ENCODE measurements around the gene MRPL38. TPM values are rescaled to one million over a fixed set of nuclear protein-coding genes. Genes with fewer than 3 reads are reported as not detected.
A peak's percentile ranks its signal among the peaks of the same experiment; 100 is the strongest.

The MRPL38 gene
- total RNA-seq = 100 to 1,000 TPM; 109 to 117 TPM

DNA sequence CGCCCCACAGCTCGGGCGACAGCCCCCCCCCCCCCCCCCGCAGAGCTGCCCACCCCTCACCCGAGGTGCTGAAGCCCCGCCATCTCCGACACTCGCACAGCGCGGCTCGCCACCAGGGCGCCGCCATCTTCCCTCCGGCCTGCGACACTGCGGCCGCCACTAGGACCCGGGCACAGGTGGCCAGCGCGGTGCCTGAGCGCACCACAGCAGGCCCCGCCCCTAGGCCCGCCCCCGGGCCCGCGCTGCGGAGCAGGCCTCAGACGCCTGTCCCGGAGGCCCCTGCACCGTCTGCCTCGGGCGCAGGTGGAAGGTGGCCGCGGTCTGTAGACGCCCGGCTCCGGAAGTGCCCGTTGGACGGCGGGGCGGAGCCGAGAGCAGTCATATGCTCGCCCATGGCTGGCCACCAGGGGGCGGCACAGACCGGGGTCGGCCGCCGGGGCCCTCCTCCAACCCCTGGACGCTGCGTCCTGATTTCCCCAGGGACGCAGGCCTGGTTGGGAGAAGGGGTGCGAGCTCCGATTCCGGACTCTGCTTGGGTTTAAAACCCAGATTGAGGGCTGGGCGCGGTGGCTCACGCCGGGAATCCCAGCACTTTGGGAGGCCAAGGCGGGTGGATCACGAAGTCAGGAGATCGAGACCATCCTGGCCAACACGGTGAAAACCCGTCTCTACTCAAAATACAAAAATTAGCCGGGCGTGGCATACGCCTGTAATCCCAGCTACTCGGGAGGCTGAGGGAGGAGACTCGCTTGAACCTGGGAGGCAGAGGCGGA, at the start of gene MRPL38:
Gene MRPL38 (minus strand): TSS at position 136 of the 773 bp plus-strand sequence. CDS start 9 bp downstream, at position 127.
- peak within 1 kb of the TSS; percentile 83 for H3K4me3 Mint-ChIP-seq
- peak within 1 kb of the TSS; percentile 75 for H3K27ac Mint-ChIP-seq
- DNase-seq = peak; percentile 95
- intact Hi-C loops (cut with micrococcal nuclease) = loop anchor here (1.0 to 10.0 kb wide), 12 partner anchors 9 to 480 kb away; partner anchors contain the start of genes ACOX1, CDK3, EXOC7 and FBF1
- H3K4me1 Mint-ChIP-seq (ENCODE audit: low read depth) = peaks cover 22% of the 10 kb centered on the region
- CTCF ChIA-PET = interaction anchor here (0.6 to 5.5 kb wide), 14 partner anchors 9 to 524 kb away, joined by 3 to 85 read pairs (median 4); partner anchors contain the start of gene FBF1
- H3K36me3 Mint-ChIP-seq (ENCODE audit: low read depth) = peaks cover 1% of the 10 kb centered on the region
- no peaks in the 10 kb centered on the region for H3K9me3 Mint-ChIP-seq
- no peaks in the 10 kb centered on the region for H3K27me3 Mint-ChIP-seq (ENCODE audit: low read depth)

- CTCF ChIA-PET = interaction anchor here (0.6 to 1.1 kb wide), 2 partner anchors 55 to 555 kb away, joined by 3 to 4 read pairs; no protein-coding TSS in a partner anchor
- Mint-ChIP-seq H3K4me3 (no peak overlapping the region), H3K4me1 (ENCODE audit: low read depth) (no peaks in the 10 kb centered on the region), H3K27ac (no peak overlapping the region), H3K9me3 (no peaks in the 10 kb centered on the region), H3K36me3 (ENCODE audit: low read depth) (peaks cover 14% of the 10 kb centered on the region), H3K27me3 (ENCODE audit: low read depth) (no peaks in the 10 kb centered on the region)
- DNase-seq = no peak
- intact Hi-C loops (cut with micrococcal nuclease) = no loop called here
These were observed 46.3 kb upstream of the MRPL38 start for GRCh38 chr17:75950855-75951554.

DNA sequence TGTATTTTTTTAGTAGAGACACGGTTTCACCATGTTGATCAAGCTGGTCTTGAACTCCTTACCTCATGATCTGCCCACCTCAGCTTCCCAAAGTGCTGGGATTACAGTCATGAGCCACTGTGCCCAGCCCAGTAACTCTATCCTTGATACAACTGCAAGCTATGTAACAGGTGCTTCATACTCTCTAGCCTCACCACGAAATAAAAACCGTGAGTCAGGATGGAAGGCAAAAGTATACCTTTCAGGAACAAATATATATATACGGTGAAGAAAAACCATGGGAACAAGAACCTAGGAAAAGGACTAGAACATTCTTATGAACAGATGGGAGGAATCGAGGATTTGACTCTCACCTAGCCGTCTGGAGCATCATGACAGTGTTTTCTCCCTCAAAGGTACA, 45.7 kb upstream of the MRPL38 start:
- CTCF ChIA-PET = interaction anchor here (0.6 to 1.1 kb wide), 2 partner anchors 55 to 555 kb away, joined by 3 to 4 read pairs; no protein-coding TSS in a partner anchor
- intact Hi-C loops (cut with micrococcal nuclease) = no loop called here
- H3K4me3 Mint-ChIP-seq = no peak overlapping the region
- H3K9me3 Mint-ChIP-seq = no peaks in the 10 kb centered on the region
- peaks cover 13% of the 10 kb centered on the region for H3K36me3 Mint-ChIP-seq (ENCODE audit: low read depth)
- H3K27ac Mint-ChIP-seq = no peak overlapping the region
- no peak for DNase-seq
- H3K27me3 Mint-ChIP-seq (ENCODE audit: low read depth) = no peaks in the 10 kb centered on the region
- no peaks in the 10 kb centered on the region for H3K4me1 Mint-ChIP-seq (ENCODE audit: low read depth)

DNA sequence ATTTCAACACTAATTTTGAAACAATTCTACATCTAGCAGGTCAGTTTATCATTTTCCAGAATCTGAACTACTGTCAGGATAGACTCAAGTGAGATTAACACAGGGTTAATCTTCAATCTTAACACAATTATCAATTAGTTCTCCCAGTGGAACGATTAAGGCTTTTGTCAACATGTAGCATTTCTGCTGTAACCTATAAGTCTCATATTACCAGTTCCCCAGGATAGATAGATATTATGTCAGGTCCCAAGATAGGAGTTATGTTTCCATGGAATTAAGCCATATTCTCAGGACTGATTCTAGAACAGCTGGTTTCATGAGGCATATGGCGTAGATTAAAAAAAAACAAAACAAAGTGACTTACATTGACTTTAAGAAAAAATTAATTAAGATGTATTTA, 40.5 kb upstream of the MRPL38 start:
- no peak overlapping the region for H3K27ac Mint-ChIP-seq
- CTCF ChIA-PET = interaction anchor here (0.7 to 0.9 kb wide), 2 partner anchors 17 to 53 kb away, joined by 3 to 6 read pairs; no protein-coding TSS in a partner anchor
- intact Hi-C loops (cut with micrococcal nuclease) = no loop called here
- H3K36me3 Mint-ChIP-seq (ENCODE audit: low read depth) = peaks cover 10% of the 10 kb centered on the region
- no peaks in the 10 kb centered on the region for H3K27me3 Mint-ChIP-seq (ENCODE audit: low read depth)
- no peak for DNase-seq
- no peak overlapping the region for H3K4me3 Mint-ChIP-seq
- H3K9me3 Mint-ChIP-seq = no peaks in the 10 kb centered on the region
- peaks cover 11% of the 10 kb centered on the region for H3K4me1 Mint-ChIP-seq (ENCODE audit: low read depth)

DNA sequence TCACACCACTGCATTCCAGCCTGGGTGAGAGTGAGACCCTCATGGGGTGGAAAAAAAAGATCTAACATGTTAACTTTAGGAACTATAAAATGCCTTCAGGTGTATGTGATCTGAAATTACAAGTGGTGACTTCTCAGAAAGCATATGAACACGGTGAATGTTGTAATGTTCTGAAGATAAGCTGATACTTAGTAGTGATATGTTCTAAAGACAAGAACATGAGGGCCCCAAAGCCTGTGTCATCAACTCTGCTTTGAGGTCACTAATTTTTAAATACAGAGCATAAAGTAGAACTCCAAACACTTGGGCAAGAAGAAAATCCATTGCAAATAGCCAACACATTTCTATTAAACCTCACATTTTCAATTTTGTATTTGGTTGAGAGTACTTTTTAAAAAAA, 38.8 kb upstream of the MRPL38 start:
- Mint-ChIP-seq H3K36me3 (ENCODE audit: low read depth) (peaks cover 6% of the 10 kb centered on the region), H3K4me1 (ENCODE audit: low read depth) (peaks cover 11% of the 10 kb centered on the region), H3K27ac (no peak overlapping the region), H3K4me3 (no peak overlapping the region), H3K9me3 (no peaks in the 10 kb centered on the region), H3K27me3 (ENCODE audit: low read depth) (no peaks in the 10 kb centered on the region)
- intact Hi-C loops (cut with micrococcal nuclease) = no loop called here
- DNase-seq = no peak
- CTCF ChIA-PET = interaction anchor here (0.7 to 0.8 kb wide), 2 partner anchors 269 to 360 kb away, joined by 3 read pairs; no protein-coding TSS in a partner anchor

DNA sequence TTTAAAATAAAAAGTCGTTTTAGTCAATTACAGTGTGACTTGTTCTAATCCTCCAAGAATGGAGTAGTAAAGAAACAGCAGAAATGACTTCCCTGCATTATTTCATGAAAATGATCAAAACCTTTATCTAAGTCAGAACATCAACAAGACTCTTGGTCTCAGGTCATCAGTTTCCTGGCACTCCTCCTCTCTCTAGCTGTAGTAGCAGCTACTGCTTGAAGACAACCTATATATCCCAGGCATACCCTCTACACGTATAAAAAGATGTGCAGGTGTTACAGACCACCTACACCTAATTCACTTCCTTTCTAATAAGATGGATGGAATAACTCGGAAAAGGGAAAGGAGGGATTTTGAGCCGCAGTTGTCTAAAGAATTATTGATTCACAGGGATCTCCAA, 37.8 kb upstream of the MRPL38 start:
- Mint-ChIP-seq H3K4me1 (ENCODE audit: low read depth) (peaks cover 11% of the 10 kb centered on the region), H3K27ac (no peak overlapping the region), H3K36me3 (ENCODE audit: low read depth) (peaks cover 4% of the 10 kb centered on the region), H3K27me3 (ENCODE audit: low read depth) (no peaks in the 10 kb centered on the region), H3K9me3 (no peaks in the 10 kb centered on the region), H3K4me3 (no peak overlapping the region)
- DNase-seq = no peak
- intact Hi-C loops (cut with micrococcal nuclease) = no loop called here
- CTCF ChIA-PET = no interaction called here

DNA sequence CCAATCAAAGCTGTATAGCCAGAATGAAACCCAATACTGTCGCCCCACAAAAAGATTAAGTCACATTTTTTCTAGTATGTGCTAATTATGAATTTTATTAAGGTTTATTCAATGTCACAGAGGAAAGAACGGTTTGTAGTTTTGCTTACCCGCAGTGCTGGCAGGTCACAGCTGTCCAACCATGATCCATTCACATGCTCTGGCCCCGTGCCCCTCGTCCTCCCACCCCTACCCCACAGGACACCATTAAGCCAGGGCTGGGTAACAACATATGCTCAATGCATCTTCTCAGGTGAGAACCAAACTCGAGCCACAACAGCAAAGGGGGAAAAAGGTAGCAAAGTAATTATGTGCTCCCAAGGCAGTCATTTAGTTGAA, 36.7 kb upstream of the MRPL38 start:
- Mint-ChIP-seq H3K36me3 (ENCODE audit: low read depth) (peaks cover 2% of the 10 kb centered on the region), H3K27me3 (ENCODE audit: low read depth) (no peaks in the 10 kb centered on the region), H3K4me1 (ENCODE audit: low read depth) (peaks cover 11% of the 10 kb centered on the region), H3K4me3 (peak overlapping the region; percentile 88), H3K27ac (peak overlapping the region; percentile 38), H3K9me3 (no peaks in the 10 kb centered on the region)
- no peak for DNase-seq
- intact Hi-C loops (cut with micrococcal nuclease) = loop anchor here (1.0 kb wide), 3 partner anchors 36 to 413 kb away; partner anchors contain the start of genes ACOX1 and TEN1
- CTCF ChIA-PET = interaction anchor here (0.7 to 2.2 kb wide), 4 partner anchors 14 to 411 kb away, joined by 3 to 6 read pairs (median 4); no protein-coding TSS in a partner anchor

DNA sequence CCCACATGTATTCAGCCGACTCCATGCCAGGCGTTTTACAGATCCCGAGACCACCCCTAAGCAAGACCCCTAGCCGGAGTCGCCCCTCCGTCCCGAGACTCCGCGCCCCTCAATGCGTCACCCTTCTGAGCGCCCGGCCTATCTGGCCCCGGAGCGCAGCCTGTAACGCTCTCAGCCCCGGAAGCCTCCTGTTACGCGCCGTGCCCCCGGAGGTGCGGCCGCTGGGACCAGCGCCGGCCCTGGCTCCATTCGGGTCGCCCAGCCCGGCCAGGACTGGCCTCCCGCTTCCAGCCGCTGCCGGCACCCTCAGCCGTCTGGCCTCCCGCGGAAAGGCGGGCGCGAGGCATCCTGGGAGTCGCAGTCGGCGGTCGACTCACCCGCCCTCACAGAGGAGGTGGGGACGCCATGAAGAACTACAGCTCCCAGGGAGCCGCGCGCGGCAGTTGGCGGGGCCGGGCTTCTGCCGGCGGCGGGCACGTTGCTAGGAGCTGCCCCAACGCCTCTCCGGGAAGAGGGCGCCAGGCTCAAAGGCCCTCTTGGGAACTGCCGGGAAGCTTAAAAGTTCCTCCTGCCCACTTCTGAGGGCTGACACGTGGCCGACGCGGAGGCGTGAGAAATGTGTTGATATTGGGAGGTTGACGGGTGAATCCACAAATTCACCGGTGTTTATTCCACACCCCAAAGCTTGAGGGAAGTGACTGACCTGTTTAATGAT, 36.2 kb upstream of the MRPL38 start, which contains the start of gene FBF1:
Gene FBF1 (minus strand): TSS at position 316 of the 715 bp plus-strand sequence. CDS start 2,893 bp downstream, outside the sequence.
- peak within 1 kb of the TSS; percentile 76 for H3K27ac Mint-ChIP-seq
- CTCF ChIA-PET = interaction anchor here (0.7 to 2.2 kb wide), 4 partner anchors 14 to 412 kb away, joined by 3 to 6 read pairs (median 4); no protein-coding TSS in a partner anchor
- DNase-seq = peak; percentile 92
- H3K4me1 Mint-ChIP-seq (ENCODE audit: low read depth) = peaks cover 11% of the 10 kb centered on the region
- no peaks in the 10 kb centered on the region for H3K9me3 Mint-ChIP-seq
- H3K36me3 Mint-ChIP-seq (ENCODE audit: low read depth) = peaks cover 2% of the 10 kb centered on the region
- intact Hi-C loops (cut with micrococcal nuclease) = loop anchor here (1.0 kb wide), 3 partner anchors 36 to 413 kb away; partner anchors contain the start of genes ACOX1 and TEN1
- no peaks in the 10 kb centered on the region for H3K27me3 Mint-ChIP-seq (ENCODE audit: low read depth)
- peak within 1 kb of the TSS; percentile 88 for H3K4me3 Mint-ChIP-seq

GRCh38 chr17:75937652-75938051, 33.0 kb upstream of the MRPL38 start:
- no peak for DNase-seq
- CTCF ChIA-PET = interaction anchor here (2.1 kb wide), 1 partner anchor 10 kb away, joined by 4 read pairs; no protein-coding TSS in a partner anchor
- Mint-ChIP-seq H3K27me3 (ENCODE audit: low read depth) (no peaks in the 10 kb centered on the region), H3K9me3 (no peaks in the 10 kb centered on the region), H3K36me3 (ENCODE audit: low read depth) (peaks cover 5% of the 10 kb centered on the region), H3K4me3 (no peak overlapping the region), H3K27ac (no peak overlapping the region), H3K4me1 (ENCODE audit: low read depth) (peaks cover 11% of the 10 kb centered on the region)
- intact Hi-C loops (cut with micrococcal nuclease) = no loop called here

- no peaks in the 10 kb centered on the region for H3K27me3 Mint-ChIP-seq (ENCODE audit: low read depth)
- H3K36me3 Mint-ChIP-seq (ENCODE audit: low read depth) = peaks cover 6% of the 10 kb centered on the region
- no peaks in the 10 kb centered on the region for H3K4me1 Mint-ChIP-seq (ENCODE audit: low read depth)
- CTCF ChIA-PET = no interaction called here
- H3K9me3 Mint-ChIP-seq = no peaks in the 10 kb centered on the region
- no peak overlapping the region for H3K4me3 Mint-ChIP-seq
- DNase-seq = no peak
- no peak overlapping the region for H3K27ac Mint-ChIP-seq
- intact Hi-C loops (cut with micrococcal nuclease) = no loop called here
These were observed 29.1 kb upstream of the MRPL38 start for GRCh38 chr17:75933808-75934207.

DNA sequence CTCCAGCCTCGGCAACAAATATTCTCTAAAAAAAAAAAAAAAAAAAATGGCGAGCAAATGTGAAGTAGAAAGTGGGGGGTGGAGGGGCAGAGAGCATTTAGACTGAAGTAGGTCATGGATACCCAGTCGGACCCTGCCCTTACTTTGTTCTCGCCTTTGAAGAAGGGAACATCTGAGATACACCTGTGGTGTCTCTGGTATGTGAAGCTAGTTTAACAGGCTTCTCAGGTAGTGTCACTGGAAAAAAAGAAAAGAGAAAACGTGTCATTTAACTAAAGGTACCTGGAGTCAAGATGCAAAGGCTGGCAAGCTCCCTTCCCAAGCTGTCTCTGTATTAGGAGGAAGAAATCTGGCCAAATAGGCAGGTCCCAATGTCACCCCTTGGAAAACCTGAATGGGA, 28.2 kb upstream of the MRPL38 start:
- Mint-ChIP-seq H3K27me3 (ENCODE audit: low read depth) (no peaks in the 10 kb centered on the region), H3K27ac (no peak overlapping the region), H3K4me3 (no peak overlapping the region), H3K36me3 (ENCODE audit: low read depth) (peaks cover 8% of the 10 kb centered on the region), H3K9me3 (no peaks in the 10 kb centered on the region), H3K4me1 (ENCODE audit: low read depth) (no peaks in the 10 kb centered on the region)
- CTCF ChIA-PET = interaction anchor here (0.6 kb wide), 1 partner anchor 71 kb away, joined by 3 read pairs; no protein-coding TSS in a partner anchor
- no peak for DNase-seq
- intact Hi-C loops (cut with micrococcal nuclease) = no loop called here
